PFSK-1 (cell line): ENCODE data around the gene CALML6.

Experiments used
- FOXP2 ChIP-seq: optimal IDR thresholded peaks from 2 replicates; pipeline ENCODE3; 2011; ENCODE audit warnings: borderline replicate concordance, control low read depth, inconsistent platforms; ENCODE audit not compliant: insufficient read depth; ENCODE audit errors: extremely low read length, extremely low read depth
- POLR2AphosphoS5 ChIP-seq: IDR thresholded peaks from 2 replicates; pipeline ENCODE4 v1.6.1; 2012; ENCODE audit warnings: low read depth, mild to moderate bottlenecking, control low read depth, low read length, moderate library complexity
- SIN3A ChIP-seq: IDR thresholded peaks from 2 replicates; pipeline ENCODE4 v1.6.1; 2012; ENCODE audit warnings: mild to moderate bottlenecking, low read length, moderate library complexity, borderline replicate concordance; ENCODE audit not compliant: insufficient read depth
- TAF1 ChIP-seq: IDR thresholded peaks from 2 replicates; pipeline ENCODE4 v1.6.1; 2012; ENCODE audit warnings: low read length, control low read depth, borderline replicate concordance; ENCODE audit not compliant: insufficient read depth
- TF ChIP-seq, protein P1 (sequence below), 2 experiments: IDR thresholded peaks; 2 replicates each; pipeline versions ENCODE4 v1.6.1 to v1.8.0; 2011 to 2012; ENCODE audit warnings: low read depth in 2 of 2, low read length in 2 of 2, control low read depth in 1 of 2, inconsistent platforms in 1 of 2, mild to moderate bottlenecking in 1 of 2, moderate library complexity in 1 of 2; ENCODE audit not compliant: insufficient read depth in 1 of 2

Gene CALML6

DNA sequence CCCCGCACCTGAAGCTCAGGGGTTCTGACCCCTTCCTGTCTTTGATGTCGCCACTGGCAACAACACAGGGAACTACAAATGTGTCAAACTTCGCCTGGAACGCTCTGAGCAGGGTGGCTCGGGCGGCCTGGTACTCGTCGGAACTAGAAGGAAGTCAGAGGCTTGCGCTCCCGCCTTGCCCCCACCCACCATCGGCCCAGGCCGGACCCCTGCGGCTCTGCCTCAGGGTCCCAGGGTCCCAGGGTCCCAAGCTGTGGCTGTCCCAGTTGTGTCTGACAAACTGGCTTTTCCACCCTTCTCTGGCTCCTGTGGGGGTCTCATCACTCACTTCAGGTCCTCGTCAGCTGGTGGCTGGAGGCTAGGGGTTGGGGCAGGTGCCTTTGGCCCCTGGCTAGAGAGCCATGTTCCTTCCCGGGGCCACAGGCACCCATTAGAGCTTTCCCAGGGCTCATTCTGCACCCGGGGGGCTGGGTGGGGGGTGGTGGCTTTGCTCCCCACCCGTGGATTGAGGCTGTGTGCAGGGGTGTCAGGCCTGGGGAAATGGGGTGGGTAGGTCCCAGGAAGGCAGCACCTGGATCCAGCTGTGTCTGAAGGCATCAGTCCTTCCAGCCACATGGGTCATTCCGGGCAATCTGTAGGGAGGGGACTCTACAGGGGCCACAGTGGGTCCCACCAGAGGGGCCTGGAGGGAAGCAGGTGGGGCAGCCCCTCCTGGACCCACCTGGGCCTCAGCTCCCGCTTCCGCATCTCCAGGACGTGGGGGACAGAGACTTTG, 12.0 kb downstream of the CALML6 start:
- TF ChIP-seq FOXP2 (no peak), TAF1 (no peak), SIN3A (no peak), POLR2AphosphoS5 (no peak)
- TF ChIP-seq, protein P1, sequence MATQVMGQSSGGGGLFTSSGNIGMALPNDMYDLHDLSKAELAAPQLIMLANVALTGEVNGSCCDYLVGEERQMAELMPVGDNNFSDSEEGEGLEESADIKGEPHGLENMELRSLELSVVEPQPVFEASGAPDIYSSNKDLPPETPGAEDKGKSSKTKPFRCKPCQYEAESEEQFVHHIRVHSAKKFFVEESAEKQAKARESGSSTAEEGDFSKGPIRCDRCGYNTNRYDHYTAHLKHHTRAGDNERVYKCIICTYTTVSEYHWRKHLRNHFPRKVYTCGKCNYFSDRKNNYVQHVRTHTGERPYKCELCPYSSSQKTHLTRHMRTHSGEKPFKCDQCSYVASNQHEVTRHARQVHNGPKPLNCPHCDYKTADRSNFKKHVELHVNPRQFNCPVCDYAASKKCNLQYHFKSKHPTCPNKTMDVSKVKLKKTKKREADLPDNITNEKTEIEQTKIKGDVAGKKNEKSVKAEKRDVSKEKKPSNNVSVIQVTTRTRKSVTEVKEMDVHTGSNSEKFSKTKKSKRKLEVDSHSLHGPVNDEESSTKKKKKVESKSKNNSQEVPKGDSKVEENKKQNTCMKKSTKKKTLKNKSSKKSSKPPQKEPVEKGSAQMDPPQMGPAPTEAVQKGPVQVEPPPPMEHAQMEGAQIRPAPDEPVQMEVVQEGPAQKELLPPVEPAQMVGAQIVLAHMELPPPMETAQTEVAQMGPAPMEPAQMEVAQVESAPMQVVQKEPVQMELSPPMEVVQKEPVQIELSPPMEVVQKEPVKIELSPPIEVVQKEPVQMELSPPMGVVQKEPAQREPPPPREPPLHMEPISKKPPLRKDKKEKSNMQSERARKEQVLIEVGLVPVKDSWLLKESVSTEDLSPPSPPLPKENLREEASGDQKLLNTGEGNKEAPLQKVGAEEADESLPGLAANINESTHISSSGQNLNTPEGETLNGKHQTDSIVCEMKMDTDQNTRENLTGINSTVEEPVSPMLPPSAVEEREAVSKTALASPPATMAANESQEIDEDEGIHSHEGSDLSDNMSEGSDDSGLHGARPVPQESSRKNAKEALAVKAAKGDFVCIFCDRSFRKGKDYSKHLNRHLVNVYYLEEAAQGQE (IDR thresholded peaks at IDR 0.05; ENCODE audit: insufficient read depth in 1 of 2, low read depth in 2 of 2, low read length in 2 of 2), result no peak

DNA sequence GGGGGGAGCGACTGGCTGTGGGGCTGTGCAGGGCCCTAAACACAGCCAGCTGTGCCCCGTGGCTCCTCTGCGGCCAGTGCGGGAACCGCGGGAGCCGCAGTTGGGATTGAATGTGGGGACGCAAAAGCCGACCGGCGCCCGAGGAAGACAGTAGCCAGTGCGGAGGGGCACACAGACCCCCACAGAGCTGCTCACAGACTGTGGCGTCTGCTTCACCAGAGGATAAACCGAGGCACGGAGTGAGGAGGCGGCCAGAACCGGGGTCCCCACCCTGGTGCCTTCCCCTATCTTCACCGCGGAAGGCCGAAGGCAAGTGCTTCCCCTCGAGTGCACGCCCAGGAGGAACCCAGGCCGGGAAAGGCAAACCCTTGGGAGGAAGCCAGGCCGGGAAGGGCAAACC, 12.7 kb downstream of the CALML6 start:
- TF ChIP-seq FOXP2 (no peak), SIN3A (no peak), TAF1 (no peak), POLR2AphosphoS5 (no peak)
- TF ChIP-seq, protein P1 (IDR thresholded peaks at IDR 0.05; ENCODE audit: insufficient read depth in 1 of 2, low read depth in 2 of 2, low read length in 2 of 2), result no peak

DNA sequence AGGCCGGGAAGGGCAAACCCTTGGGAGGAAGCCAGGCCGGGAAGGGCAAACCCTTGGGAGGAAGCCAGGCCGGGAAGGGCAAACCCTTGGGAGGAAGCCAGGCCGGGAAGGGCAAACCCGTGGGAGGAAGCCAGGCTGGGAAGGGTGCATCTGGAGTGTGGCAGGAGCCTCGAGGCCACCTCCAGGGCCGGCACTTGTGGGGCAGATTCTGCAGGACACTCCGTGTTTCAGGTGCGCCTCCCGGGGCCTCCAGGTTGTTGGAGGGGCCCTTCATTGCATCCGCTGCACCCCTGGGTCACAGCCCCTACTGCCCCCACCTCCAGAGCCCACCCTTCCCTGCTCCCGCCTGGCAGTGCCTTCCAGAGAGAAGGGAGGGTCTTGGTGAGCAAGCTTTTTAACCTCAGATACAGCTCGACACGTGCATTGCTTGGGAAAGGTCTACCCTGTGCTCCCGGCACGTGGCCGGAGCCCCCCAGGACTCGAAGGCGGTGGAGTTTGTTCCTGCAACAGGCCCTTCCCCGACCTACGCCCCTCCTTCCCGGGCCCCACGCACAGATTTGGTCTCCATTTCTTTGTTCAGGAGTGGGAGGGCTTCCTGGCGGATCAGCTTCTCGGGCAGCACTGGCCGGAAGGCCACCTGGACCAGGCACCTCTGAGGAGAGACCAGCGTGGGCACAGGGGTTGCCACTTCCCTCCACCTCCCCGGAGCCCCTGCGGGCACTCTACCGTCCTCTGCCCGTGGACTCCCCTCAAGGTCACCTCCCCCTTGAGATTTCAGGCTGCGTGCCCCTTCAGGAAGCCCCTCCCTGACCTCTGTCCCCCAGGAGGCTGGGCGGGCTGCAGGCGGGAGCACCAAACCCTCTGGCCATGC, 13.4 kb downstream of the CALML6 start:
- TF ChIP-seq, protein P1 (IDR thresholded peaks at IDR 0.05; ENCODE audit: insufficient read depth in 1 of 2, low read depth in 2 of 2, low read length in 2 of 2), result no peak
- TF ChIP-seq POLR2AphosphoS5 (no peak), SIN3A (no peak), FOXP2 (no peak), TAF1 (no peak)

DNA sequence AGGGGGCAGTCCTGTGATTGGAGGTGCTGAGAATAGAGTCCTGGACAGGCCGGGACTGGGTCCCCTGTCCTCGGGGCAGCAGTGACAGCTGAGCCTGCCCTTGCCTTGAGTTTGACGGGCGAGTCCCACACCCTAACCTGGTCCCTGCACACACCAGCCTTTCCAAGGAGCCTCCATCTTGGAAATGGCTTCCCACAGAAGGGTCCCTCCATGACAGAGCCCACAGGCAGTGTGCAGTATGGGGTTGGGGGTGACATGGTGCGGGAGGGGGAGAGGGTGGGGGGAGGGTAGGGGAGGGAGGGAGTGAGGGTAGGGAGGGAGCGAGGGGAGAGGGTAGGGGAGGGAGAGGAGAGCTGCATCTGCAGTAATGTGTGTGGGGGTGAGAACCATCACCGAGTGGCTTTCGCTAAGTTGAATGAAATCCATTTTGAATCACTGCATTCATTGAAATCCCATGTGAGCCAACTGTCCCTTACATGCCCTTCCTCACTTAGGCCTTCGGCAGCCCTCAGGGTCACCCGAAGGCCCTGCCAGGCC, 14.1 kb downstream of the CALML6 start:
- TF ChIP-seq SIN3A (no peak), FOXP2 (no peak), POLR2AphosphoS5 (no peak), TAF1 (no peak)
- TF ChIP-seq, protein P1 (IDR thresholded peaks at IDR 0.05; ENCODE audit: insufficient read depth in 1 of 2, low read depth in 2 of 2, low read length in 2 of 2), result no peak
